CD4-positive, alpha-beta T cell (primary cell): ENCODE results near the gene ELOVL5. TPM values are rescaled to one million over a fixed set of nuclear protein-coding genes. Genes with fewer than 3 reads are reported as not detected.
A peak's percentile ranks its signal among the peaks of the same experiment; 100 is the strongest.

Experiments used
- ATAC-seq: fragments of 200-7000 bp; cut with Tn5 transposase; one replicate; pipeline ENCODE4 v1.10.0; 2022; ENCODE audit warnings: mild to moderate bottlenecking; ENCODE audit not compliant: poor library complexity
- CTCF ChIA-PET: fragments of 350-600 bp; sonication (Branson Sonifier 250); formaldehyde crosslinking; loops from one replicate; lab custom pipeline; 2021; ENCODE audit warnings: antibody characterized with exemption, inconsistent platforms; lab: Charles Lee
- POLR2A ChIA-PET: fragments of 350-600 bp; sonication (Branson Sonifier 250); formaldehyde crosslinking; loops from one replicate; lab custom pipeline; 2021; ENCODE audit warnings: antibody characterized with exemption, inconsistent platforms; lab: Charles Lee
- DNase-seq, 14 experiments: peaks; one replicate each; pipeline ENCODE4 v3.0.0-alpha.2; 2013 to 2020; ENCODE audit warnings: mixed read lengths in 2 of 14
- H3K27ac ChIP-seq, 2 donors: one replicate each; pipeline versions ENCODE4 v1.5.1 to v1.7.0; 2013; ENCODE audit warnings: low read length in 2 of 2, low read depth in 1 of 2, mild to moderate bottlenecking in 1 of 2
- H3K27me3 ChIP-seq, 2 experiments: 1 replicate in 1 of 2; 2 replicates in 1 of 2; pipeline versions ENCODE4 v1.6.1 to v1.7.0; 2013; ENCODE audit warnings: low read length in 2 of 2, control low read depth in 1 of 2, mild to moderate bottlenecking in 1 of 2, moderate library complexity in 1 of 2; ENCODE audit not compliant: insufficient read depth in 2 of 2, control insufficient read depth in 1 of 2
- H3K36me3 ChIP-seq: one replicate; pipeline ENCODE4 v1.6.1; 2013; ENCODE audit warnings: low read length, control low read depth; ENCODE audit not compliant: insufficient read depth
- H3K4me1 ChIP-seq: one replicate; pipeline ENCODE4 v1.6.1; 2013; ENCODE audit warnings: low read length, control low read depth; ENCODE audit not compliant: insufficient read depth
- H3K4me3 ChIP-seq: one replicate; pipeline ENCODE4 v1.5.1; 2013; ENCODE audit warnings: mild to moderate bottlenecking, low read length, moderate library complexity
- H3K9me3 ChIP-seq, 2 experiments: 1 replicate in 1 of 2; 2 replicates in 1 of 2; pipeline versions ENCODE4 v1.6.1 to v1.7.0; 2013; ENCODE audit warnings: low read length in 2 of 2, mild to moderate bottlenecking in 2 of 2, control low read depth in 1 of 2, moderate library complexity in 1 of 2; ENCODE audit not compliant: control insufficient read depth in 1 of 2, insufficient read depth in 1 of 2
- H3K27ac Mint-ChIP-seq: one replicate; pipeline ENCODE4 v1.8.0; 2020; ENCODE audit warnings: mixed read lengths
- H3K27me3 Mint-ChIP-seq: one replicate; pipeline ENCODE4 v1.8.0; 2021; ENCODE audit warnings: mixed read lengths
- H3K36me3 Mint-ChIP-seq: one replicate; pipeline ENCODE4 v1.8.0; 2021; ENCODE audit warnings: low read depth, mixed read lengths
- H3K4me1 Mint-ChIP-seq: one replicate; pipeline ENCODE4 v1.8.0; 2021; ENCODE audit warnings: low read depth, mixed read lengths
- H3K4me3 Mint-ChIP-seq: one replicate; pipeline ENCODE4 v1.8.0; 2020; ENCODE audit warnings: mild to moderate bottlenecking, mixed read lengths
- H3K9me3 Mint-ChIP-seq: one replicate; pipeline ENCODE4 v1.8.0; 2020; ENCODE audit warnings: mixed read lengths
- CTCF ChIP-seq: fragments of 200-600 bp; IDR thresholded peaks from one replicate; pipeline ENCODE4 v1.8.0; 2022; ENCODE audit warnings: antibody characterized with exemption, mild to moderate bottlenecking
- intact Hi-C, 2 experiments: fragments of 100-400 bp; cut with DNase I in 1 of 2; cut with micrococcal nuclease in 1 of 2; formaldehyde crosslinking; loops; one replicate each; pipeline versions ENCODE4 v1.15.1 to v1.9.0; 2023 to 2025; cut with DNase I, micrococcal nuclease
- total RNA-seq, 174 experiments: library from RNA in 2 of 174; stranded (reverse) in 2 of 174; gene quantifications; one replicate each; pipeline ENCODE4 v1.2.3 and lab custom pipeline; 2021 to 2026

Gene ELOVL5
- total RNA-seq, 2 experiments from 2014 or later, result 78.0 to 86.8 TPM

GRCh38 chr6:53326372-53327016 lies 22.3 kb downstream of the ELOVL5 start:
- Histone ChIP-seq H3K9me3 (no peaks in the 10 kb centered on the region), H3K4me1 (peaks cover 36% of the 10 kb centered on the region), H3K27ac (no peak overlapping the region), H3K4me3 (no peak overlapping the region), H3K27me3 (no peaks in the 10 kb centered on the region), H3K36me3 (peaks cover 8% of the 10 kb centered on the region)
- POLR2A ChIA-PET, result no interaction called here
- H3K36me3 Mint-ChIP-seq, result peaks cover 27% of the 10 kb centered on the region
- no peaks in the 10 kb centered on the region for H3K9me3 Mint-ChIP-seq
- CTCF ChIA-PET, result no interaction called here
- peak overlapping the region; percentile 23 for H3K4me3 Mint-ChIP-seq
- no peak for ATAC-seq
- peak overlapping the region; percentile 3 for H3K27ac Mint-ChIP-seq
- H3K27me3 Mint-ChIP-seq, result no peaks in the 10 kb centered on the region
- H3K4me1 Mint-ChIP-seq, result peaks cover 75% of the 10 kb centered on the region
- DNase-seq, result no peak
- intact Hi-C loops, result no loop called here
- no peak for TF ChIP-seq CTCF

- ChIA-PET CTCF (no interaction called here), POLR2A (no interaction called here)
- Histone ChIP-seq H3K4me3 (no peak overlapping the region), H3K27me3 (no peaks in the 10 kb centered on the region), H3K27ac (no peak overlapping the region), H3K4me1 (peaks cover 36% of the 10 kb centered on the region), H3K9me3 (no peaks in the 10 kb centered on the region), H3K36me3 (peaks cover 6% of the 10 kb centered on the region)
- DNase-seq (no peak), ATAC-seq (no peak)
- Mint-ChIP-seq H3K4me1 (peaks cover 75% of the 10 kb centered on the region), H3K27ac (peak overlapping the region; percentile 3), H3K9me3 (no peaks in the 10 kb centered on the region), H3K4me3 (peak overlapping the region; percentile 5), H3K27me3 (no peaks in the 10 kb centered on the region), H3K36me3 (peaks cover 32% of the 10 kb centered on the region)
- intact Hi-C loops, result no loop called here
- no peak for TF ChIP-seq CTCF
These were observed 23.0 kb downstream of the ELOVL5 start for GRCh38 chr6:53325785-53326184.

GRCh38 chr6:53322188-53323029 lies 26.3 kb downstream of the ELOVL5 start:
- no peak overlapping the region for H3K4me3 Mint-ChIP-seq
- H3K27me3 Mint-ChIP-seq, result no peaks in the 10 kb centered on the region
- Histone ChIP-seq H3K9me3 (no peaks in the 10 kb centered on the region), H3K27ac (no peak overlapping the region), H3K4me3 (no peak overlapping the region), H3K36me3 (peaks cover 5% of the 10 kb centered on the region), H3K4me1 (peaks cover 32% of the 10 kb centered on the region), H3K27me3 (no peaks in the 10 kb centered on the region)
- H3K9me3 Mint-ChIP-seq, result no peaks in the 10 kb centered on the region
- DNase-seq (no peak), ATAC-seq (no peak)
- no peak for TF ChIP-seq CTCF
- ChIA-PET POLR2A (interaction anchor here (0.9 to 3.4 kb wide), 6 partner anchors 13 to 88 kb away, joined by 3 to 11 read pairs (median 4); partner anchors contain the start of gene ELOVL5), CTCF (interaction anchor here (0.8 to 1.3 kb wide), 2 partner anchors 10 to 13 kb away, joined by 3 to 4 read pairs; no protein-coding TSS in a partner anchor)
- H3K36me3 Mint-ChIP-seq, result peaks cover 30% of the 10 kb centered on the region
- H3K27ac Mint-ChIP-seq, result peak overlapping the region; percentile 61
- H3K4me1 Mint-ChIP-seq, result peaks cover 79% of the 10 kb centered on the region
- intact Hi-C loops, result no loop called here
